CD14-positive monocyte (primary cell): ENCODE data around the gene ZCCHC17. TPM values are rescaled to one million over a fixed set of nuclear protein-coding genes. Genes with fewer than 3 reads are reported as not detected.

Source experiments
- DNase-seq, 3 donors: peaks; one replicate each; pipeline ENCODE4 v3.0.0-alpha.2; 2011 to 2022
- H2AFZ ChIP-seq: 2 replicates; pipeline ENCODE4 v1.6.0; 2012; ENCODE audit warnings: mild to moderate bottlenecking, low read depth, low read length, inconsistent platforms; ENCODE audit not compliant: insufficient read depth, poor library complexity, severe bottlenecking
- H3K27ac ChIP-seq, 2 donors: 1 replicate in 1 of 2; 2 replicates in 1 of 2; pipeline ENCODE4 v1.5.1; 2012 to 2013; ENCODE audit warnings: low read length in 2 of 2, control low read depth in 1 of 2, inconsistent platforms in 1 of 2, low read depth in 1 of 2, mild to moderate bottlenecking in 1 of 2
- H3K27me3 ChIP-seq, 2 donors: one replicate each; pipeline versions ENCODE4 v1.6.0 to v1.6.1; 2011 to 2013; ENCODE audit warnings: low read length in 2 of 2; ENCODE audit not compliant: control insufficient read depth in 2 of 2, insufficient read depth in 2 of 2
- H3K36me3 ChIP-seq, 2 donors: replicated peaks in 1 of 2; 1 replicate in 1 of 2; 2 replicates in 1 of 2; pipeline versions ENCODE4 v1.5.1 to v1.6.1; 2012 to 2013; ENCODE audit warnings: low read length in 2 of 2, control low read depth in 1 of 2, inconsistent platforms in 1 of 2, mild to moderate bottlenecking in 1 of 2; ENCODE audit not compliant: insufficient read depth in 2 of 2, control insufficient read depth in 1 of 2
- H3K4me1 ChIP-seq, 2 donors: 1 replicate in 1 of 2; 2 replicates in 1 of 2; pipeline versions ENCODE4 v1.5.1 to v1.6.1; 2012 to 2013; ENCODE audit warnings: low read length in 2 of 2, control low read depth in 1 of 2, inconsistent platforms in 1 of 2, mild to moderate bottlenecking in 1 of 2, moderate library complexity in 1 of 2; ENCODE audit not compliant: insufficient read depth in 2 of 2, control insufficient read depth in 1 of 2
- H3K4me2 ChIP-seq: replicated peaks from 2 replicates; pipeline ENCODE3; 2012; ENCODE audit warnings: low read length, moderate library complexity, mild to moderate bottlenecking; ENCODE audit not compliant: poor library complexity, severe bottlenecking; ENCODE audit errors: extremely low read depth
- H3K4me3 ChIP-seq, 3 experiments: fragments of 200-600 bp in 1 of 3; sonication (generic) in 1 of 3; replicated peaks in 1 of 3; 1 replicate in 2 of 3; 2 replicates in 1 of 3; pipeline ENCODE4 v1.5.1; 2011 to 2013; ENCODE audit warnings: low read length in 3 of 3, mild to moderate bottlenecking in 3 of 3, control low read depth in 2 of 3, low read depth in 2 of 3, inconsistent platforms in 1 of 3, moderate library complexity in 1 of 3
- H3K79me2 ChIP-seq: 2 replicates; pipeline ENCODE4 v1.6.0; 2012; ENCODE audit warnings: mild to moderate bottlenecking, control low read depth, inconsistent platforms, low read length, moderate library complexity; ENCODE audit not compliant: insufficient read depth
- H3K9ac ChIP-seq: 2 replicates; pipeline ENCODE4 v1.6.0; 2017; ENCODE audit warnings: low read length, mild to moderate bottlenecking; ENCODE audit not compliant: insufficient read depth, poor library complexity, severe bottlenecking
- H3K9me3 ChIP-seq, 2 donors: replicated peaks in 1 of 2; 1 replicate in 1 of 2; 2 replicates in 1 of 2; pipeline versions ENCODE4 v1.5.1 to v1.6.1; 2012 to 2013; ENCODE audit warnings: low read length in 2 of 2, control low read depth in 1 of 2; ENCODE audit not compliant: control insufficient read depth in 1 of 2, insufficient read depth in 1 of 2
- H4K20me1 ChIP-seq: 2 replicates; pipeline ENCODE4 v1.6.0; 2012; ENCODE audit warnings: mild to moderate bottlenecking, low read length, control low read depth, moderate library complexity; ENCODE audit not compliant: insufficient read depth
- H3K27ac Mint-ChIP-seq, 7 donors: one replicate each; pipeline ENCODE4 v1.8.0; 2020; ENCODE audit warnings: mild to moderate bottlenecking in 7 of 7, mixed read lengths in 7 of 7, moderate library complexity in 6 of 7, inconsistent platforms in 2 of 7
- H3K27me3 Mint-ChIP-seq, 3 donors: one replicate each; pipeline ENCODE4 v1.8.0; 2021 to 2022; ENCODE audit warnings: low read depth in 3 of 3, mild to moderate bottlenecking in 3 of 3, mixed read lengths in 3 of 3, moderate library complexity in 3 of 3, inconsistent platforms in 1 of 3
- H3K36me3 Mint-ChIP-seq, 2 donors: one replicate each; pipeline ENCODE4 v1.8.0; 2020; ENCODE audit warnings: mixed read lengths in 2 of 2, inconsistent platforms in 1 of 2, mild to moderate bottlenecking in 1 of 2
- H3K4me1 Mint-ChIP-seq: one replicate; pipeline ENCODE4 v1.8.0; 2020; ENCODE audit warnings: mild to moderate bottlenecking, mixed read lengths
- H3K4me3 Mint-ChIP-seq, 2 donors: one replicate each; pipeline ENCODE4 v1.8.0; 2020; ENCODE audit warnings: mild to moderate bottlenecking in 2 of 2, mixed read lengths in 2 of 2, moderate library complexity in 1 of 2
- H3K9me3 Mint-ChIP-seq, 7 donors: one replicate each; pipeline ENCODE4 v1.8.0; 2020 to 2022; ENCODE audit warnings: mixed read lengths in 7 of 7, mild to moderate bottlenecking in 6 of 7, moderate library complexity in 6 of 7, inconsistent platforms in 2 of 7
- WGBS: methylation state at CpG from one replicate; pipeline ENCODE4 v1.1.5; 2013; ENCODE audit warnings: missing lambda C conversion rate; ENCODE audit not compliant: insufficient coverage; 5-methylcytosine and 5-hydroxymethylcytosine counted together
- intact Hi-C, 2 donors: fragments of 100-400 bp; cut with micrococcal nuclease; formaldehyde crosslinking; loops; one replicate each; pipeline versions ENCODE4 v1.15.0 to v1.15.1; 2023
- polyA plus RNA-seq, 3 donors: library from polyadenylated mRNA; depleted of rRNA in 1 of 3; unstranded in 2 of 3; stranded (reverse) in 1 of 3; fragments of 300-500 nt in 2 of 3; fragments of >200 nt in 1 of 3; fragmentation: Illumina TruSeq in 2 of 3; gene quantifications; 1 replicate in 2 of 3; 2 replicates in 1 of 3; pipeline ENCODE4 v1.2.3, GENCODE V29; 2012 to 2021
- TF ChIP-seq, protein P1 (sequence below): fragments of 200-600 bp; IDR thresholded peaks from one replicate; pipeline ENCODE4 v1.8.0; 2022; ENCODE audit warnings: antibody characterized with exemption, mild to moderate bottlenecking

The ZCCHC17 gene
- polyA plus RNA-seq, 3 donors, result 17.0 to 32.3 (median 29.3) TPM

GRCh38 chr1:31356427-31356826 lies 59.6 kb downstream of the ZCCHC17 start:
- peaks cover 65 to 73% of the 10 kb centered on the region in 2 donors for H3K36me3 Mint-ChIP-seq

DNA sequence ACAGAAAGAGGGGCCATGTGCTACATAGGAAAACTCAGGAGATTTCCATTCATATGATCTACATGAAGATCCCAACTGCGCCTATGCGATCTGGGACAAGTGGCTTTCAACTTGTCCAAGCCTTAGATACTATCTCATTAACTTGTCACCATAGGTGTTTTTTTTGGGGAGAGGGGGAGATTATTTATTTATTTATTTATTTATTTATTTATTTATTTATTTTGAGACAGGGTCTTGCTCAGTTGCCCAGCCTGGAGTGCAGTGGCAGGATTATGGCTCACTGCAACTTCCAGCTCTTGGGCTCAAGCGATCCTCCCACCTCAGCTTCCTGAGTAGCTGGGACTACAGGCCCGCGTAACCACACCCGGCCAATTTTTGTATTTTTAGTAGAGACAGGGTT lies 64.8 kb downstream of the ZCCHC17 start:
- H3K9ac ChIP-seq, result no peak overlapping the region
- Mint-ChIP-seq H3K4me3 (no peak overlapping the region), H3K27ac (no peak overlapping the region), H3K27me3 (no peaks in the 10 kb centered on the region), H3K9me3 (peaks cover 0 to 2% (median 0%) of the 10 kb centered on the region in 7 donors), H3K4me1 (no peaks in the 10 kb centered on the region), H3K36me3 (peaks cover 72% of the 10 kb centered on the region in 2 donors)
- H3K27ac ChIP-seq, result no peak overlapping the region
- H3K9me3 ChIP-seq, result no peaks in the 10 kb centered on the region
- H3K36me3 ChIP-seq, result peaks cover 41 to 68% of the 10 kb centered on the region in 2 donors
- 100% methylated on average over 1 of the region's 6 CpGs for WGBS
- no peaks in the 10 kb centered on the region for H3K27me3 ChIP-seq
- TF ChIP-seq, protein P1, sequence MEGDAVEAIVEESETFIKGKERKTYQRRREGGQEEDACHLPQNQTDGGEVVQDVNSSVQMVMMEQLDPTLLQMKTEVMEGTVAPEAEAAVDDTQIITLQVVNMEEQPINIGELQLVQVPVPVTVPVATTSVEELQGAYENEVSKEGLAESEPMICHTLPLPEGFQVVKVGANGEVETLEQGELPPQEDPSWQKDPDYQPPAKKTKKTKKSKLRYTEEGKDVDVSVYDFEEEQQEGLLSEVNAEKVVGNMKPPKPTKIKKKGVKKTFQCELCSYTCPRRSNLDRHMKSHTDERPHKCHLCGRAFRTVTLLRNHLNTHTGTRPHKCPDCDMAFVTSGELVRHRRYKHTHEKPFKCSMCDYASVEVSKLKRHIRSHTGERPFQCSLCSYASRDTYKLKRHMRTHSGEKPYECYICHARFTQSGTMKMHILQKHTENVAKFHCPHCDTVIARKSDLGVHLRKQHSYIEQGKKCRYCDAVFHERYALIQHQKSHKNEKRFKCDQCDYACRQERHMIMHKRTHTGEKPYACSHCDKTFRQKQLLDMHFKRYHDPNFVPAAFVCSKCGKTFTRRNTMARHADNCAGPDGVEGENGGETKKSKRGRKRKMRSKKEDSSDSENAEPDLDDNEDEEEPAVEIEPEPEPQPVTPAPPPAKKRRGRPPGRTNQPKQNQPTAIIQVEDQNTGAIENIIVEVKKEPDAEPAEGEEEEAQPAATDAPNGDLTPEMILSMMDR, result no peak
- no peaks in the 10 kb centered on the region for H3K4me1 ChIP-seq
- no peaks in the 10 kb centered on the region for H3K79me2 ChIP-seq
- H3K4me3 ChIP-seq, result no peak overlapping the region
- intact Hi-C loops, result no loop called here
- H4K20me1 ChIP-seq, result no peaks in the 10 kb centered on the region
- no peak overlapping the region for H2AFZ ChIP-seq
- H3K4me2 ChIP-seq, result no peak overlapping the region
- DNase-seq, result no peak

More at GRCh38 chr1:31356427-31356826, 59.6 kb downstream of the ZCCHC17 start:
- intact Hi-C loops, result no loop called here
- Mint-ChIP-seq H3K4me1 (no peaks in the 10 kb centered on the region), H3K27ac (no peak overlapping the region), H3K4me3 (no peak overlapping the region), H3K27me3 (no peaks in the 10 kb centered on the region), H3K9me3 (no peaks in the 10 kb centered on the region)
- H3K9me3 ChIP-seq, result no peaks in the 10 kb centered on the region
- no CpG with 5 or more reads among the region's 2 CpGs for WGBS
- no peak for DNase-seq
- H3K27ac ChIP-seq, result no peak overlapping the region
- no peaks in the 10 kb centered on the region for H3K79me2 ChIP-seq
- peaks cover 28 to 71% of the 10 kb centered on the region in 2 donors for H3K36me3 ChIP-seq
- TF ChIP-seq, protein P1, result no peak
- H2AFZ ChIP-seq, result no peak overlapping the region
- H4K20me1 ChIP-seq, result no peaks in the 10 kb centered on the region
- no peak overlapping the region for H3K4me3 ChIP-seq
- no peak overlapping the region for H3K9ac ChIP-seq
- H3K27me3 ChIP-seq, result no peaks in the 10 kb centered on the region
- H3K4me1 ChIP-seq, result no peaks in the 10 kb centered on the region
- no peak overlapping the region for H3K4me2 ChIP-seq
